HL-60 (cell line): ENCODE data around the gene LIN37.

Source experiments
- DNase-seq, 2 experiments: peaks; one replicate each; pipeline ENCODE4 v3.0.0-alpha.2; 2010 to 2020; ENCODE audit warnings: low read depth in 1 of 2, low spot score in 1 of 2
- H3K27ac ChIP-seq: fragments of 250-450 bp; sonication (Bioruptor Pico); replicated peaks from 2 replicates; pipeline ENCODE4 v1.5.1; 2020; ENCODE audit warnings: mild to moderate bottlenecking, moderate library complexity
- H3K27me3 ChIP-seq: fragments of 250-450 bp; sonication (Bioruptor Pico); 2 replicates; pipeline ENCODE4 v1.5.1; 2021; ENCODE audit warnings: mild to moderate bottlenecking, moderate library complexity; ENCODE audit not compliant: insufficient read depth, poor library complexity, severe bottlenecking
- H3K4me3 ChIP-seq: replicated peaks from 2 replicates; pipeline ENCODE4 v1.5.1; 2011; ENCODE audit warnings: mild to moderate bottlenecking, control low read depth, low read length; ENCODE audit not compliant: insufficient read depth
- GABPA ChIP-seq: IDR thresholded peaks from 2 replicates; pipeline ENCODE4 v1.6.1; 2012; ENCODE audit warnings: low read depth
- POLR2AphosphoS5 ChIP-seq: IDR thresholded peaks from 2 replicates; pipeline ENCODE4 v1.6.1; 2012; ENCODE audit warnings: low read depth
- SPI1 ChIP-seq: IDR thresholded peaks from 2 replicates; pipeline ENCODE4 v1.6.1; 2012; ENCODE audit warnings: low read depth, mild to moderate bottlenecking, borderline replicate concordance
- TF ChIP-seq, protein P1 (sequence below): IDR thresholded peaks from one replicate; pipeline ENCODE4 v1.5.1; 2011; ENCODE audit warnings: low read length, control low read depth, inconsistent platforms; ENCODE audit not compliant: insufficient read depth
- TF ChIP-seq, protein P2 (sequence below): IDR thresholded peaks from 2 replicates; pipeline ENCODE4 v1.6.1; 2012; ENCODE audit warnings: low read depth; ENCODE audit not compliant: insufficient replicate concordance

The LIN37 gene

DNA sequence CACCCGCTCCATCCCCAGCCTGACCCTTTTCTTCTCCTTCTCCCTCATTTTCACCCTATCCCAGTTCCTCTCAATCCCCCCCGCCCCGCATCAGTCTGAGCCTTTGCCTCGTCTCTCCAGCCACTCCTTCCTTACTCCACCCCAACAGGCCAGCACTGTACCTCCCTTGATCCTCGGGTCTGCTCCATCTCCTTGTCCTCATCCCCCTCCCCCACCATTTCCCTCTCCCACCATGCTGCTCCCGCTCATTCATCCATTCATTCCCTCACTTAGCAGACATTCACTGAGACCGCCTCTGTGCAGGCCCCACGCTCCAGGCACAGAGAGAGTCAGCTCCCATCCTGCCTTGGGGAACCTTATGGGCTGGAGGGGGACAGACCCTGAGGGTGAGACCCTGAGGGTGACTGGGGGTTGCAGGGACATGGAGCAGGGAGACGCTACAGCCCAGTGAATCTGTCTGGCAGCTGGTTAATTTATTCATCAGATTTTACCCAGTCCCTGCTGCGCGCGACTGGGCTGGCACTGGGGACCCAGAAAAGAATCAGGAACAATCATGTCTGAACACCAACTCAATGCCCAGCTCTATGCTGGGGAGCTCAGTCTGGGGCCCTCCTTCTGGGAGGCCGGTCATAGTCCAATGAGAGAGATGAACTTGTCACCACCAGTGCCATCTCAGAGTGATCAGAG, 27.9 kb downstream of the LIN37 start:
- DNase-seq: no peak
- peak overlapping the region; percentile 87 for H3K4me3 ChIP-seq
- H3K27me3 ChIP-seq: no peaks in the 10 kb centered on the region
- TF ChIP-seq SPI1 (no peak), POLR2AphosphoS5 (no peak), GABPA (no peak)
- TF ChIP-seq, protein P1, sequence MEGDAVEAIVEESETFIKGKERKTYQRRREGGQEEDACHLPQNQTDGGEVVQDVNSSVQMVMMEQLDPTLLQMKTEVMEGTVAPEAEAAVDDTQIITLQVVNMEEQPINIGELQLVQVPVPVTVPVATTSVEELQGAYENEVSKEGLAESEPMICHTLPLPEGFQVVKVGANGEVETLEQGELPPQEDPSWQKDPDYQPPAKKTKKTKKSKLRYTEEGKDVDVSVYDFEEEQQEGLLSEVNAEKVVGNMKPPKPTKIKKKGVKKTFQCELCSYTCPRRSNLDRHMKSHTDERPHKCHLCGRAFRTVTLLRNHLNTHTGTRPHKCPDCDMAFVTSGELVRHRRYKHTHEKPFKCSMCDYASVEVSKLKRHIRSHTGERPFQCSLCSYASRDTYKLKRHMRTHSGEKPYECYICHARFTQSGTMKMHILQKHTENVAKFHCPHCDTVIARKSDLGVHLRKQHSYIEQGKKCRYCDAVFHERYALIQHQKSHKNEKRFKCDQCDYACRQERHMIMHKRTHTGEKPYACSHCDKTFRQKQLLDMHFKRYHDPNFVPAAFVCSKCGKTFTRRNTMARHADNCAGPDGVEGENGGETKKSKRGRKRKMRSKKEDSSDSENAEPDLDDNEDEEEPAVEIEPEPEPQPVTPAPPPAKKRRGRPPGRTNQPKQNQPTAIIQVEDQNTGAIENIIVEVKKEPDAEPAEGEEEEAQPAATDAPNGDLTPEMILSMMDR: no peak
- H3K27ac ChIP-seq: no peak overlapping the region

DNA sequence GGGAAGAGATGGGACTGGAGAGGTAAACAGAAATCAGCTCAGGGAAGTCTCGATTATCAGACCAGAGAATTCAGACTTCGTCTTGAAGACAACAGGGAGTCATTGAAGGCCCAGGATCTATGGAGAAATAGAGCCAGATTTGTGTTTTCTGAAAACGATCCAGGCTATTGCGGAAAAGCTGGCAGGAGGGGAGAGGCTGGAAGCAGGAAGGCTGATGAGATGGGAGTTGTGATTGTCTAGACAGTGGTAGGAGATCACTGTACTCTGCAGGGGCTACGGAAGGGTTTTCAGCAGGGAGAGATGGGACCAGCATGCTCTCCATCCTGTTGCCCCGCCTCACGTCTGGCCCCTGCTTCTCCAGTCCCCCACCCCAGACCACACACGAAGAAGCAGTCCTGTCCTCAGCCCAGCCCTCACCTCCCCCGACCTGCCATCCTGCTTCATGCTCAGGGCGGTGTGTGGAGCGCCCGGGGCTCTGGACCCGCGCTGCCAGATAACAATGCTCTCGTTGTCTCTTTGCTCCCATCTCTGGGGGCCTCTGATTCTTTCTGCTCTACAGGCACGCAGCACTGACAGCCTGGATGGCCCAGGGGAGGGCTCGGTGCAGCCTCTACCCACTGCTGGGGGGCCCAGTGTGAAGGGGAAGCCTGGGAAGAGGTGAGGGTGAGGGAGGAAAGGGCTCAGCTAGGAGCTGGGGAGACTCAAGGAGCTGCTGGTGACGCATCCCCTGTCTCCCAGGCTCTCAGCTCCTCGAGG, 28.9 kb downstream of the LIN37 start:
- TF ChIP-seq GABPA: no peak
- TF ChIP-seq, protein P2, sequence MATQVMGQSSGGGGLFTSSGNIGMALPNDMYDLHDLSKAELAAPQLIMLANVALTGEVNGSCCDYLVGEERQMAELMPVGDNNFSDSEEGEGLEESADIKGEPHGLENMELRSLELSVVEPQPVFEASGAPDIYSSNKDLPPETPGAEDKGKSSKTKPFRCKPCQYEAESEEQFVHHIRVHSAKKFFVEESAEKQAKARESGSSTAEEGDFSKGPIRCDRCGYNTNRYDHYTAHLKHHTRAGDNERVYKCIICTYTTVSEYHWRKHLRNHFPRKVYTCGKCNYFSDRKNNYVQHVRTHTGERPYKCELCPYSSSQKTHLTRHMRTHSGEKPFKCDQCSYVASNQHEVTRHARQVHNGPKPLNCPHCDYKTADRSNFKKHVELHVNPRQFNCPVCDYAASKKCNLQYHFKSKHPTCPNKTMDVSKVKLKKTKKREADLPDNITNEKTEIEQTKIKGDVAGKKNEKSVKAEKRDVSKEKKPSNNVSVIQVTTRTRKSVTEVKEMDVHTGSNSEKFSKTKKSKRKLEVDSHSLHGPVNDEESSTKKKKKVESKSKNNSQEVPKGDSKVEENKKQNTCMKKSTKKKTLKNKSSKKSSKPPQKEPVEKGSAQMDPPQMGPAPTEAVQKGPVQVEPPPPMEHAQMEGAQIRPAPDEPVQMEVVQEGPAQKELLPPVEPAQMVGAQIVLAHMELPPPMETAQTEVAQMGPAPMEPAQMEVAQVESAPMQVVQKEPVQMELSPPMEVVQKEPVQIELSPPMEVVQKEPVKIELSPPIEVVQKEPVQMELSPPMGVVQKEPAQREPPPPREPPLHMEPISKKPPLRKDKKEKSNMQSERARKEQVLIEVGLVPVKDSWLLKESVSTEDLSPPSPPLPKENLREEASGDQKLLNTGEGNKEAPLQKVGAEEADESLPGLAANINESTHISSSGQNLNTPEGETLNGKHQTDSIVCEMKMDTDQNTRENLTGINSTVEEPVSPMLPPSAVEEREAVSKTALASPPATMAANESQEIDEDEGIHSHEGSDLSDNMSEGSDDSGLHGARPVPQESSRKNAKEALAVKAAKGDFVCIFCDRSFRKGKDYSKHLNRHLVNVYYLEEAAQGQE: no peak
- TF ChIP-seq SPI1: no peak
- TF ChIP-seq, protein P1: no peak
- no peak for TF ChIP-seq POLR2AphosphoS5
- Histone ChIP-seq H3K4me3 (no peak overlapping the region), H3K27ac (no peak overlapping the region)

DNA sequence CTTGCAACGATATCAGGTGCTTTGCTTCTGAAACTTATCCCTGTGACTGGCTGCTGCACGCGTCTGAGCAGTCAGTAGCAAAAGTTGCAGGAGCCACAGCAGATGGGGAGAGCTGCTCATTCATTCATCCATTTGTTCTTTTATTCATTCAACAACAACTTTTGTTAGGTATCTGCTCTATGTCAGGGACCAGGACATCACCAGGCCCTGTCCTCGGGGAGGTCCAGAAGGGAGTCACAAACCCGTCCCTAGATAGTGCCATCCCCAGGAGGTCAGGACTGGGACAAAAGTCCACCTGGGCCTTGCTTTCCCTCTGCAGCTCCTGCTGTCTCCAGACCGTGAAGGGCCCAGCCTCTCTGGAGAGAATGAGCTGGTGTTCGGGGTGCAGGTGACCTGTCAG, 29.6 kb downstream of the LIN37 start:
- no peak overlapping the region for H3K27ac ChIP-seq
- no peak overlapping the region for H3K4me3 ChIP-seq
- TF ChIP-seq, protein P2: no peak
- TF ChIP-seq, protein P1: no peak
- TF ChIP-seq GABPA (no peak), SPI1 (no peak), POLR2AphosphoS5 (no peak)
- no peak for DNase-seq
- H3K27me3 ChIP-seq: no peaks in the 10 kb centered on the region

More for the DNA sequence above, 28.9 kb downstream of the LIN37 start:
- no peaks in the 10 kb centered on the region for H3K27me3 ChIP-seq
- DNase-seq: no peak
